ENCODE data around the gene UQCC2.

The UQCC2 gene

GRCh38 chr6:33665957-33666356 lies 45.5 kb downstream of the UQCC2 start:
- DNase-seq (ENCODE audit: extremely low read depth, low read depth), result no peak
- TF ChIP-seq, protein P1, sequence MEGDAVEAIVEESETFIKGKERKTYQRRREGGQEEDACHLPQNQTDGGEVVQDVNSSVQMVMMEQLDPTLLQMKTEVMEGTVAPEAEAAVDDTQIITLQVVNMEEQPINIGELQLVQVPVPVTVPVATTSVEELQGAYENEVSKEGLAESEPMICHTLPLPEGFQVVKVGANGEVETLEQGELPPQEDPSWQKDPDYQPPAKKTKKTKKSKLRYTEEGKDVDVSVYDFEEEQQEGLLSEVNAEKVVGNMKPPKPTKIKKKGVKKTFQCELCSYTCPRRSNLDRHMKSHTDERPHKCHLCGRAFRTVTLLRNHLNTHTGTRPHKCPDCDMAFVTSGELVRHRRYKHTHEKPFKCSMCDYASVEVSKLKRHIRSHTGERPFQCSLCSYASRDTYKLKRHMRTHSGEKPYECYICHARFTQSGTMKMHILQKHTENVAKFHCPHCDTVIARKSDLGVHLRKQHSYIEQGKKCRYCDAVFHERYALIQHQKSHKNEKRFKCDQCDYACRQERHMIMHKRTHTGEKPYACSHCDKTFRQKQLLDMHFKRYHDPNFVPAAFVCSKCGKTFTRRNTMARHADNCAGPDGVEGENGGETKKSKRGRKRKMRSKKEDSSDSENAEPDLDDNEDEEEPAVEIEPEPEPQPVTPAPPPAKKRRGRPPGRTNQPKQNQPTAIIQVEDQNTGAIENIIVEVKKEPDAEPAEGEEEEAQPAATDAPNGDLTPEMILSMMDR (IDR thresholded peaks at IDR 0.05; ENCODE audit: low read depth, low read length), result no peak

DNA sequence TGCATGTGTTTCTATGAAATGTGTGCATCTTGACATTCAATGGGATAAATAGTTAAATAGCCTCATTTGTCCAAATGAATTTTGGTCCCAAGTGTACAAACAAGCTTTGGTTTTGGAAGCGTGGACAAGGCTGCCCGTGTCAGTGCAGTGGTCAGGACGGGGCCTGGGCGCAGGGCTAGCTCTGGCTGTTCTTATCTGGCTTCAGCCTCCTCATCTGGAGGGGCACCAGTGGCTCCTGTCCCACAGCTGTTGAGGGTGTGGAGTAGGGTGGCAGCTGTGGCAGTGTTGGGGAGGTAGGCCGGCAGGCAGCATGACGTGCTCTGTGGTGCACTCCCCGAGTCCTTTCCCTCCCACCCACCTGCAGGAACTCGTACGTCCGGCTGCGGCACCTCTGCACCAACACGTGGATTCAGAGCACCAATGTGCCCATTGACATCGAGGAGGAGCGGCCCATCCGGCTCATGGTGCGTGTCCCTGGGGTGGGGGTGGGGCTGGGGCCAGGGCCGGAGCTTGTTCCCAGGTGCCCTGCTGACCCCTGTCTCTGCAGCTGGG lies 46.9 kb downstream of the UQCC2 start:
- TF ChIP-seq, protein P1 (IDR thresholded peaks at IDR 0.05; ENCODE audit: low read depth, low read length), result no peak

DNA sequence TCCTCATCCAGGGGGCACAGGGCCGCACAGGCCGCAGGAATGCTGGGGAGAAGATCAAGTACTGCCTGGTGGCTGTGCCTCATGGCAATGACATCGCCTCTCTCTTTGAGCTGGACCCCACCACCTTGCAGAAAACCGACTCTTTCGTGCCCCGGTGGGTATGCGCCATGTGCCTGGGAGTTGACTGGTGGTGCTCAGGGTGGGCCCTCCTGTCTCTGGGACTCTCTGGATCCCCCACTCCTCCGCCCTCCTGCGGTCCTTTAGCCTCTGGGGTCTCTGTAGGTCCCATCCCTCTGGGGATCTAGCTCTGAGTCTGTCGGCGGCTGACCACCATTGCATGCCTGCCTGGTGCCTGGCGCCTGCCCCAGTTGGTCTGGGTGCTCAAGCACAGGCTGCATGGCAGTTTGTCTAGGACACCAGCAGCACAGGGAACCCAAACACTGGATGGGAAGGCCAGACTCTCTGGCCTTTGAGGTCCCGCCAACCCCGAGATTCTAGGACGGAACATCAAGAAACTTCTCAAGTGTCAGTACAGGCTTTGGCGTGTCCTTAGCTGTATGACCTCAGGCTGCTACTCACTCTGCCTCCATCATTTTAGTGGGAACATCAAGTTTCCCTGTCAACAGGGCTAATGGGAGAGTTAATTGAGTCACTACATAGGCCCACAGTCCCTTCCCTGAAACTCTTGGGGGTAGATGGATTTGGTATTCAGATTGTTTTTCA lies 47.6 kb downstream of the UQCC2 start:
- DNase-seq (ENCODE audit: extremely low read depth, low read depth), result no peak
- TF ChIP-seq, protein P1 (IDR thresholded peaks at IDR 0.05; ENCODE audit: low read depth, low read length), result no peak

More for the DNA sequence above, 46.9 kb downstream of the UQCC2 start:
- no peak for DNase-seq (ENCODE audit: extremely low read depth, low read depth)

DNA sequence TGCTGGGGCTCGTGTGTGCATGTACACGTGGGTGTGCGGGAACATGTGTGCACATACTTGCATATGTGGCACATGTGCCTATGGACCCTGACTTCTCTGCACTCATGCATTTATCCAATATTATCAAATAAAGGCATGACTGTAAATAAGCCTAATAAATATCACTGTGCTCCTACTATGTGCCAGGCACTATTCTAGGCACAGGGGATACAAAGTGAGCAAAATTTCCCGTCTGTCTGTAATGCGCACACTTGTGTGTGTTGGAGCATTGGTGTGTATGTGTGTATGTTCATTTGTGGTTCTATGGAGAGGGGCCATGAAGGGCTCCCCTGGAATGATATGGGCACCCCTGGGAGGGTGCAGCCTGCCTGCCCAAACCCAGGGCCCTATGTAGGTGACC lies 48.5 kb downstream of the UQCC2 start:
- TF ChIP-seq, protein P1 (IDR thresholded peaks at IDR 0.05; ENCODE audit: low read depth, low read length), result no peak

GRCh38 chr6:33662318-33662717 lies 49.2 kb downstream of the UQCC2 start:
- DNase-seq (ENCODE audit: extremely low read depth, low read depth), result no peak
- TF ChIP-seq, protein P1 (IDR thresholded peaks at IDR 0.05; ENCODE audit: low read depth, low read length), result no peak

More for the DNA sequence above, 48.5 kb downstream of the UQCC2 start:
- DNase-seq (ENCODE audit: extremely low read depth, low read depth), result no peak

- no peak for DNase-seq (ENCODE audit: extremely low read depth, low read depth)
- TF ChIP-seq, protein P1 (IDR thresholded peaks at IDR 0.05; ENCODE audit: low read depth, low read length), result no peak
These were observed 50.2 kb downstream of the UQCC2 start for GRCh38 chr6:33661106-33661838.

GRCh38 chr6:33659986-33660385 lies 51.5 kb downstream of the UQCC2 start:
- DNase-seq (ENCODE audit: extremely low read depth, low read depth), result no peak
- TF ChIP-seq, protein P1 (IDR thresholded peaks at IDR 0.05; ENCODE audit: low read depth, low read length), result no peak
